SU-DHL-6 (cell line): Measurements from ENCODE around the gene ARVCF.

Source experiments
- CTCF ChIP-seq: fragments of 200-600 bp; sonication (generic); IDR thresholded peaks from one replicate; pipeline ENCODE4 v1.5.1; 2017; ENCODE audit warnings: antibody characterized with exemption, mild to moderate bottlenecking, low read length, moderate library complexity; ENCODE audit not compliant: insufficient read depth, poor library complexity, severe bottlenecking
- EZH2phosphoT487 ChIP-seq: fragments of 200-600 bp; sonication (generic), shearing (Covaris generic); conservative IDR thresholded peaks from 2 replicates; pipeline ENCODE4 v1.6.1; 2018; ENCODE audit warnings: mild to moderate bottlenecking, antibody characterized with exemption, low read length, moderate library complexity, mixed read lengths

GRCh38 chr22:20064140-20064480, 47.5 kb upstream of the ARVCF start:
- TF ChIP-seq CTCF, result no peak
- TF ChIP-seq EZH2phosphoT487, result no peak
